ENCODE results near the gene BMERB1. TPM values are rescaled to one million over a fixed set of nuclear protein-coding genes. Genes with fewer than 3 reads are reported as not detected.

BMERB1 gene
- total and polyA plus RNA-seq, 9 of the 15 experiments (the other 6 are each of a cell fraction or from before 2014, with no cell fraction given): 0.29 to 2.9 (median 0.94) TPM

DNA sequence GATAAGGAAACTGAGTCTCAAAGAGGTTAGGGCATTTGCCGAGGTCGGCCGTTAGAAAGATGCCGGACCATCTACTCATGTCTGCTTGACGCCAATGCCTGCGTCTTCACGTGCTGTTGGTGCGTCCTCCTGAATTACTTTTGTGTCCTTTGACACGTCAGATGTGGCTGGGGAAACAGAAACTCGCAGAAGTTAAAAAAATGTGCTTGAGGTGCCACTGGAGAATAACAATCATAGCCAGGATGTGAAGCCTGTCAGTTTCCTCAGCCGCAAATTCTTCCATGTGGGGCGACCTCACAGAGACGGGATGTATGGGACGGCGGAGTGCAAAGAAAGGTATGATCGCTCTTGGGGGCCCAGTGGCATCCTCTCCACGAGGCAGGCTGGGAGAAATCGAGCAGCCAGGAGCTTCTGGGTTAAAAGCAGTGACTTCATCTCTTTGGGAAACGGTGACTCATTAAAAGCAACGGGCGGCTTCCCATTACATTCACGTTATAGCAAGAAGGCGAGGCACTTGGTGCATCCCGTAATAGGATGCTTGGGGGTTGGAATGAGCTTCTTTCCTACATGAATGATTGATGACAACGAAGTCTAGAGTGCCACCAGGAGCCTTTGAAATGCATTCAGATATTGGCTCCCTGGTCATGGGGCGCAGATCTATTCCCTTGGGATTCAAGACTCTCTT lies 67.8 kb downstream of the BMERB1 start (continued):
- TF ChIP-seq, protein P1, sequence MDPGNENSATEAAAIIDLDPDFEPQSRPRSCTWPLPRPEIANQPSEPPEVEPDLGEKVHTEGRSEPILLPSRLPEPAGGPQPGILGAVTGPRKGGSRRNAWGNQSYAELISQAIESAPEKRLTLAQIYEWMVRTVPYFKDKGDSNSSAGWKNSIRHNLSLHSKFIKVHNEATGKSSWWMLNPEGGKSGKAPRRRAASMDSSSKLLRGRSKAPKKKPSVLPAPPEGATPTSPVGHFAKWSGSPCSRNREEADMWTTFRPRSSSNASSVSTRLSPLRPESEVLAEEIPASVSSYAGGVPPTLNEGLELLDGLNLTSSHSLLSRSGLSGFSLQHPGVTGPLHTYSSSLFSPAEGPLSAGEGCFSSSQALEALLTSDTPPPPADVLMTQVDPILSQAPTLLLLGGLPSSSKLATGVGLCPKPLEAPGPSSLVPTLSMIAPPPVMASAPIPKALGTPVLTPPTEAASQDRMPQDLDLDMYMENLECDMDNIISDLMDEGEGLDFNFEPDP (CRISPR knock-in tag; IDR thresholded peaks at IDR 0.05): no peak
- TF ChIP-seq SMARCE1 (IDR thresholded peaks at IDR 0.05): peak; percentile 65; the same call in 1 of the 2 replicates

DNA sequence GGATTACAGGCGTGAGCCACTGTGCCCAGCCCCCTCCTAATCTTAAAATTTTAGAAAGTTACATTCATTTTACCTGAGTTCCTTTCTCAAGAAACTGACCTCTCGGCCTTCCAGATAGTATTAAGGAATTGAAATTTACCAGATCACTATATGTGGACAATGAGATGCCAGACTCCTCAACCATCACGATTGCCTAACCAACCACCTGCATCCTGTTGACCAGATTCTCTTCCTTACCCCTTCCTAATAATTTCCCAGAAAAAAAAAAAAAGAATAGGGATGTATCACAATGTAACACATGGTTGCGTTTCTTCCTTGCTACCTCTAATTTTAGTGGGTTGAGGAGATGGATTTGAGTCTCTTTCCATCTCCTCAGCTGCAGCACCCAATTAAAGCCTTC lies 72.1 kb downstream of the BMERB1 start:
- Histone ChIP-seq H3K4me2 (ENCODE audit: insufficient read depth, low read length) (no peak overlapping the region), H3K36me3 (ENCODE audit: control insufficient read depth, insufficient read depth, low read length) (no peaks in the 10 kb centered on the region), H3K9me1 (ENCODE audit: control insufficient read depth, insufficient read depth, low read length) (no peaks in the 10 kb centered on the region), H3K9me3 (replicated peaks; ENCODE audit: control insufficient read depth, insufficient read depth, low read depth, low read length) (no peaks in the 10 kb centered on the region), H4K20me1 (replicated peaks; ENCODE audit: control insufficient read depth, insufficient read depth, low read length) (no peaks in the 10 kb centered on the region), H3K4me1 (replicated peaks in 1 of 2; ENCODE audit: control insufficient read depth in 2 of 2, insufficient read depth in 2 of 2, low read length in 2 of 2) (peaks cover 6 to 26% of the 10 kb centered on the region in 2 experiments; a peak in 3 of 5 replicates), H2AFZ (ENCODE audit: low read depth, low read length) (no peak overlapping the region), H3K4me3 (no peak overlapping the region), H3K9ac (ENCODE audit: insufficient read depth in 1 of 2, low read depth in 2 of 2, low read length in 2 of 2) (no peak overlapping the region), H3K27me3 (ENCODE audit: control insufficient read depth in 2 of 2, insufficient read depth in 2 of 2, low read length in 2 of 2) (no peaks in the 10 kb centered on the region), H3K79me2 (ENCODE audit: control insufficient read depth, insufficient read depth, low read length) (no peaks in the 10 kb centered on the region), H3K27ac (ENCODE audit: extremely low read depth, low read depth, low read length) (no peak overlapping the region)
- WGBS (ENCODE audit: insufficient coverage, low coverage, missing lambda C conversion rate): 54% methylated on average over 4 of the region's 4 CpGs
- intact Hi-C loops (cut with micrococcal nuclease): no loop called here
- no TSS peak for BruUV-seq (replicated peaks)
- DNase-seq (ENCODE audit: extremely low read depth in 1 of 4, low spot score in 3 of 4): no peak
- TF ChIP-seq TCF3 (CRISPR knock-in tag; IDR thresholded peaks at IDR 0.05) (no peak), SOX6 (IDR thresholded peaks at IDR 0.05) (no peak), KDM1A (IDR thresholded peaks at IDR 0.05) (no peak)
- TF ChIP-seq, protein P2, sequence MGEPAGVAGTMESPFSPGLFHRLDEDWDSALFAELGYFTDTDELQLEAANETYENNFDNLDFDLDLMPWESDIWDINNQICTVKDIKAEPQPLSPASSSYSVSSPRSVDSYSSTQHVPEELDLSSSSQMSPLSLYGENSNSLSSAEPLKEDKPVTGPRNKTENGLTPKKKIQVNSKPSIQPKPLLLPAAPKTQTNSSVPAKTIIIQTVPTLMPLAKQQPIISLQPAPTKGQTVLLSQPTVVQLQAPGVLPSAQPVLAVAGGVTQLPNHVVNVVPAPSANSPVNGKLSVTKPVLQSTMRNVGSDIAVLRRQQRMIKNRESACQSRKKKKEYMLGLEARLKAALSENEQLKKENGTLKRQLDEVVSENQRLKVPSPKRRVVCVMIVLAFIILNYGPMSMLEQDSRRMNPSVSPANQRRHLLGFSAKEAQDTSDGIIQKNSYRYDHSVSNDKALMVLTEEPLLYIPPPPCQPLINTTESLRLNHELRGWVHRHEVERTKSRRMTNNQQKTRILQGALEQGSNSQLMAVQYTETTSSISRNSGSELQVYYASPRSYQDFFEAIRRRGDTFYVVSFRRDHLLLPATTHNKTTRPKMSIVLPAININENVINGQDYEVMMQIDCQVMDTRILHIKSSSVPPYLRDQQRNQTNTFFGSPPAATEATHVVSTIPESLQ (CRISPR knock-in tag; IDR thresholded peaks at IDR 0.05): no peak
- TF ChIP-seq, protein P3, sequence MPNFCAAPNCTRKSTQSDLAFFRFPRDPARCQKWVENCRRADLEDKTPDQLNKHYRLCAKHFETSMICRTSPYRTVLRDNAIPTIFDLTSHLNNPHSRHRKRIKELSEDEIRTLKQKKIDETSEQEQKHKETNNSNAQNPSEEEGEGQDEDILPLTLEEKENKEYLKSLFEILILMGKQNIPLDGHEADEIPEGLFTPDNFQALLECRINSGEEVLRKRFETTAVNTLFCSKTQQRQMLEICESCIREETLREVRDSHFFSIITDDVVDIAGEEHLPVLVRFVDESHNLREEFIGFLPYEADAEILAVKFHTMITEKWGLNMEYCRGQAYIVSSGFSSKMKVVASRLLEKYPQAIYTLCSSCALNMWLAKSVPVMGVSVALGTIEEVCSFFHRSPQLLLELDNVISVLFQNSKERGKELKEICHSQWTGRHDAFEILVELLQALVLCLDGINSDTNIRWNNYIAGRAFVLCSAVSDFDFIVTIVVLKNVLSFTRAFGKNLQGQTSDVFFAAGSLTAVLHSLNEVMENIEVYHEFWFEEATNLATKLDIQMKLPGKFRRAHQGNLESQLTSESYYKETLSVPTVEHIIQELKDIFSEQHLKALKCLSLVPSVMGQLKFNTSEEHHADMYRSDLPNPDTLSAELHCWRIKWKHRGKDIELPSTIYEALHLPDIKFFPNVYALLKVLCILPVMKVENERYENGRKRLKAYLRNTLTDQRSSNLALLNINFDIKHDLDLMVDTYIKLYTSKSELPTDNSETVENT (CRISPR knock-in tag; IDR thresholded peaks at IDR 0.05): no peak
- CTCF ChIA-PET (ENCODE audit: low intra/inter-chr PET ratio): no interaction called here
- POLR2A ChIA-PET: interaction anchor here (1.0 to 3.4 kb wide), 2 partner anchors 14 to 17 kb away, joined by 4 to 20 read pairs; no protein-coding TSS in a partner anchor
- no peak for ATAC-seq
- FAIRE-seq: no peak
- in situ Hi-C loops (cut with MboI): no loop called here

Measured in K562 (cell line).